Measurements from ENCODE around the gene TTC31.

Gene TTC31

GRCh38 chr2:74535440-74535965 lies 52.6 kb downstream of the TTC31 start:
- FAIRE-seq, result no peak
- TF ChIP-seq CTCF (IDR thresholded peaks at IDR 0.05; ENCODE audit: insufficient read depth, missing control alignments), result no peak
- DNase-seq (ENCODE audit: insufficient read length, low spot score), result no peak

- FAIRE-seq (no peak), DNase-seq (ENCODE audit: insufficient read length, low spot score) (no peak)
- TF ChIP-seq CTCF (IDR thresholded peaks at IDR 0.05; ENCODE audit: insufficient read depth, missing control alignments), result no peak
These were observed 53.5 kb downstream of the TTC31 start for GRCh38 chr2:74536166-74536950.

GRCh38 chr2:74537140-74537539 lies 54.3 kb downstream of the TTC31 start:
- TF ChIP-seq CTCF (IDR thresholded peaks at IDR 0.05; ENCODE audit: insufficient read depth, missing control alignments), result no peak
- FAIRE-seq (no peak), DNase-seq (ENCODE audit: insufficient read length, low spot score) (no peak)

GRCh38 chr2:74538881-74539339 lies 56.0 kb downstream of the TTC31 start:
- TF ChIP-seq CTCF (IDR thresholded peaks at IDR 0.05; ENCODE audit: insufficient read depth, missing control alignments), result no peak
- DNase-seq (ENCODE audit: insufficient read length, low spot score) (no peak), FAIRE-seq (no peak)

GRCh38 chr2:74540291-74540690 lies 57.4 kb downstream of the TTC31 start:
- TF ChIP-seq CTCF (IDR thresholded peaks at IDR 0.05; ENCODE audit: insufficient read depth, missing control alignments), result no peak
- DNase-seq (ENCODE audit: insufficient read length, low spot score) (no peak), FAIRE-seq (no peak)

GRCh38 chr2:74542978-74543377 lies 60.1 kb downstream of the TTC31 start:
- DNase-seq (ENCODE audit: insufficient read length, low spot score) (no peak), FAIRE-seq (no peak)
- no peak for TF ChIP-seq CTCF (IDR thresholded peaks at IDR 0.05; ENCODE audit: insufficient read depth, missing control alignments)
